ENCODE results near the gene ERC1.
"Not testable (repeated sequence)": the region's sequence is repeated elsewhere in the genome, so short reads cannot be mapped to it uniquely, and the experiment has no call there.

ERC1 gene

DNA sequence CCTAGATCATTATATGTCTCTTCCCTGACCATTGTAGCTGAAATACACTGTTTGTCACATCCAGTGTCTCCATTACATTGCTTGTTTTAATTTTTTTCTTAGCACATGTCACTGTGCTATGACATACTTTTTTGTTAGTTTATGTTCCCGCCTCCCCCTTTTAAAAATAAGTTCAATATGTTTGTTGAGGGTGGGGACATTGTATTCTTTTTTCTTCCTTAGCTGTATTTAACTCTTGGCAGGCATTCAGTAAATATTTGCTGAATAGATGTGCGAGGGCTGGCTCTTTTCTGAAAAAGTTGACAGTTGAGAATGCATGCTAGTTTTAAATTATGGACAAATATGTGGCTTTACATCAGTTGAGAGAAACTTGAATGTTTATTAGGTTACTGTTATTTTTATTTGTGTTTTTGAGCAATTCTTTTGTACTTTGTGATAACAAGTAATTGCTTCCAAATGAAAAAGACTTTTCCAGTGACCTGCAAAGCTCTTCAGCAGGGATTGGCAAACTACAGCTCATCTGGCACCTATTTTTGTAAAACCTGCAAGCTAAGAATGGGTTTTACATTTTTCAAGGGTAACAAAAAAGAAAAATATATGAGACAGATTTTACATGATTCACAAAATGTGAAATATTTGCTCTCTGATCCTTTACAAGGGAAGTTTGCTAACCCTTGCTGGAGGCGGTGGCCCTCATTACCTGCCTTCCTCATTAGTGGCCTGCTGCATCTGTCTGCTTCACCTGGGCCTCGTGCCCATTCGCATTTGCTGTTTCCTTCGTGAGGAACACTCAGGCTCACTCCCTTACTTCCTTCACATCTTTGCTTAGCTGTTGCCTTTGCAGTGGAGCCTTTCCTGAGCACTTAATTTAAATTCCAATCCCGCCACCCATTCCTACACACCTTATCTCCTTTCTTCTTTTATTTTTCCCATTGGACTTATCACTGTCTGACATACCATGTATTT is 229.4 kb downstream of the ERC1 start:
- H3K9me3 ChIP-seq (ENCODE audit: control insufficient read depth, insufficient read depth, low read length), result no peaks in the 10 kb centered on the region
- no peak overlapping the region for H3K9ac ChIP-seq (ENCODE audit: low read depth, low read length)
- no peaks in the 10 kb centered on the region for H3K4me1 ChIP-seq (ENCODE audit: insufficient read depth, low read length)
- H3K36me3 ChIP-seq (ENCODE audit: insufficient read depth, low read length), result no peaks in the 10 kb centered on the region

DNA sequence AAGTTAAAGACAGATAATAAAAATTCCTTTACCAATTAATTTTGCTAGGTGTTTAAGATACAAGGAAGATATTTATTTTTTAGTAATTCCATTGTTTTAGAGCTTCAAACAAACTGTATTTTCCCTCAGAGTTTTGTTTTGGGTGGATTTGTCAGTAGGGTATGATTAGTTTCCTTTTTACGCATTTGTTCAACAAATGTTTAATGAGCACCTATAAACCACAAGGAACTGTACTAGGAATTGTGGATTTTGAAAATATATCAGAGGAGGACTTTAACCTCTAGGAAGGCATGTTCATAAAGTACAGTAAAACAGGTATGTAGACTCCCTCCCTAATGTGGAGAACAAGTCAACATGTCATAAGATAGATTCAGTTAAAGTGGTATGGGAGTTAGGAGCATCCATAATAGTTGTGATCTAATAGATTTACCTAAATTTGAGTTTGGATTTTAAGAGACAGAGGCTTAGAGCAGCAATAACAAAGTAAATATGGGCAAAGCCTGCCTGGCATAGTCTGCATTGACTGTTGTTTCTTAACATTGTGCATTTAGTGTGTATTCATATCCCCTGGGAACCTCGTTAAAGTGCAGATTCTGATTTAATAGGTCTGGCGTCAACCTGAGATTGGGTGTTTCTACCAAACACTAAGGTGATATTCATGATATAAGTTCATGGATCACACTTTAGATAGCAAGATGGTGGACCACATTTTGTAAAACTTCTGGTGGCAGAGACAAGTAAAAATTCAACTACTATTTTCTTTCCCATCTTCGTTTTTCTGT is 232.0 kb downstream of the ERC1 start:
- Histone ChIP-seq H3K4me1 (ENCODE audit: insufficient read depth, low read length) (no peaks in the 10 kb centered on the region), H3K36me3 (ENCODE audit: insufficient read depth, low read length) (no peaks in the 10 kb centered on the region), H3K9me3 (ENCODE audit: control insufficient read depth, insufficient read depth, low read length) (no peaks in the 10 kb centered on the region), H3K9ac (ENCODE audit: low read depth, low read length) (no peak overlapping the region)

DNA sequence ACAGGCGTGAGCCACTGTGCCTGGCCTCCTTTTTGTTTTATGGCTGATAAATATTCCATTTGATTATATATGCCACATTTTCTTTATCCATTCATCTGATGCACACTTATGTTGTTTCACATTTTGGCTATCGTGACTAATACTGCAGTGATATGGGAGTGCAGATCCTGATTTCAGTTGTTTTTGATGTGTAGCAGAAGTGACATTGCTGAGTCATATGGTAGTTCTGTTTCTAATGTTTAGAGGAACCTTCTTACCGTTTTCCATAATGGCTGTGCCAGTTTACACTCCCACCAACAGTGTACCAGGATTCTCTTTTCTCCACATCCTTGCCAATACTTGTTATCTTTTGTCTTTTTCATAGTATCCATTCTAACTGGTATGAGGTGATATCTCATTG is 235.9 kb downstream of the ERC1 start:
- no peaks in the 10 kb centered on the region for H3K36me3 ChIP-seq (ENCODE audit: insufficient read depth, low read length)
- H3K9me3 ChIP-seq (ENCODE audit: control insufficient read depth, insufficient read depth, low read length), result no peaks in the 10 kb centered on the region
- no peak overlapping the region for H3K9ac ChIP-seq (ENCODE audit: low read depth, low read length)
- no peaks in the 10 kb centered on the region for H3K4me1 ChIP-seq (ENCODE audit: insufficient read depth, low read length)

DNA sequence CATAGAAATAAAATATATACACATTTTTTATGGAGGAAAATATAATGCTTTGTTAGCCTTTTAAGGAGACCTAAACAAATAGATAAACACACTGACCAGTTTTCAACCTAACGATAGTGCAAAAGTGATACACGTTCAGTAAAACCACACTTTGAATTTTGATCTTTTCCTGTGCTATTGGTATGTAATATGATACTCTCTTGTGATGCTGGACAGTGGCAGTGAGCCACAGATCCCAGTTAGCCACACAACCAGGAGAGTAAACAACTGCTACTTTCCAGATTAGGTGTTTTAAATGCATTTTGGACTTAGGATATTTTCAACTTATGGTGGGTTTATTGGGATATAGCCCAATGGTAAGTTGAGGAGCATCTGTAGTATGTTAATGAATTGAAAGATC is 243.1 kb downstream of the ERC1 start:
- H3K36me3 ChIP-seq (ENCODE audit: insufficient read depth, low read length), result no peaks in the 10 kb centered on the region
- H3K9me3 ChIP-seq (ENCODE audit: control insufficient read depth, insufficient read depth, low read length), result no peaks in the 10 kb centered on the region
- no peaks in the 10 kb centered on the region for H3K4me1 ChIP-seq (ENCODE audit: insufficient read depth, low read length)
- H3K9ac ChIP-seq (ENCODE audit: low read depth, low read length), result no peak overlapping the region

DNA sequence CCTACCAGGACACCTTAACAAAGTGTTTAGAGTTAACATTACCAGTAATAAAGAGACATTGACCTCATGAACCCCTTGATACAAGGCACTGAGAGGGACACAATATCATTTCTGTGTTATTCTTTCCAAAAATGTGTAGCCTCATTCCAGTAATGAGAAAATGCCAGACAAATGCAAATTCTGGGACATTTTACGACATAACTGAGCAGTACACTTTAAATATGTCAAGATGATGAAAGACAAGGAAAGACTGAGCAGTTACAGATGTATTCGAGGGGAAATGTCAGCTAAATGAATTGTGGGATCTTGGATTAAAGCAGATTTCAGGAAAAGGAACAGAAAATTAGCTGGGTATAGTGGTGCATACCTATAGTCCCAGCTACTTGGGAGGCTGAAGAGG is 255.6 kb downstream of the ERC1 start:
- Histone ChIP-seq H3K9me3 (ENCODE audit: control insufficient read depth, insufficient read depth, low read length) (no peaks in the 10 kb centered on the region), H3K36me3 (ENCODE audit: insufficient read depth, low read length) (no peaks in the 10 kb centered on the region), H3K4me1 (ENCODE audit: insufficient read depth, low read length) (peaks cover 20% of the 10 kb centered on the region), H3K9ac (ENCODE audit: low read depth, low read length) (no peak overlapping the region)

DNA sequence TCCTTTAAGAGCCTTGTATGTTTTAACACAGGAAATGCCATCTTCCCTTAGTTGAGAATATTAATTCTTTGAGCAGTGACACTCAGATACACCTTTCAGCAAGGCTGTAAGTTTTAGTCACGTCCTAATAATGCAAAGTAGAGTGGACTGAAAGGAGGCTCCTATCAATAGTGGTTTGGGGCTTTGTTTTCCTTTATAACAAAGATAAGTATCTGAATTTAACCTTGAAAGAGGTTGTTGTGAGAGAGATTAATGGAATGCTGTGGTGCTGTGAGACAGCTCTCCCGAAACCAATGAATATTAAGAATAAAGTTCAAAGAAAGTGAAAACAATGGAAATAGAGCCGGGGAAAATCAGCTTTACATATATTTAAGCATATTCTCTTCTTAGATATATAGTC is 259.6 kb downstream of the ERC1 start:
- no peaks in the 10 kb centered on the region for H3K9me3 ChIP-seq (ENCODE audit: control insufficient read depth, insufficient read depth, low read length)
- peaks cover 14% of the 10 kb centered on the region for H3K4me1 ChIP-seq (ENCODE audit: insufficient read depth, low read length)
- H3K9ac ChIP-seq (ENCODE audit: low read depth, low read length), result no peak overlapping the region
- no peaks in the 10 kb centered on the region for H3K36me3 ChIP-seq (ENCODE audit: insufficient read depth, low read length)

DNA sequence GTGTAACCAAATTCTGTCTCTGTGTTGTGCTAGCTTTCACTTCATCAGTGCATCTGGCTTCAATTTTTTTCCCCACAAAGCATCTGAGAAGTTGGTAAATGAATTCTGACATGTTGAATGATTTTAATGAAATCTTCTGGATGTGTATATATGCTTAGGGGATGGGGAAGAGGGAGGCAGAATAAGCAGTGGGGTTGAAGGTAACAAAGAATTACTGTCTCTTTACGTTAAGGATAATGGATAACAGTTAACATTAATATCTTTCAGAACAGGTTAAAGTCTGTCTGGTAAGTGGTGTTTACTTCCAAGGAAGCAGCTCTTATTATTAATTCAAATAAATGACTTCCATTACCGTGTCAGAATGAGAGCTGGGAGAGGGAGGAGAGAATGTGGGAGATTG is 261.7 kb downstream of the ERC1 start:
- Histone ChIP-seq H3K9me3 (ENCODE audit: control insufficient read depth, insufficient read depth, low read length) (no peaks in the 10 kb centered on the region), H3K36me3 (ENCODE audit: insufficient read depth, low read length) (no peaks in the 10 kb centered on the region), H3K4me1 (ENCODE audit: insufficient read depth, low read length) (peaks cover 14% of the 10 kb centered on the region), H3K9ac (ENCODE audit: low read depth, low read length) (no peak overlapping the region)

DNA sequence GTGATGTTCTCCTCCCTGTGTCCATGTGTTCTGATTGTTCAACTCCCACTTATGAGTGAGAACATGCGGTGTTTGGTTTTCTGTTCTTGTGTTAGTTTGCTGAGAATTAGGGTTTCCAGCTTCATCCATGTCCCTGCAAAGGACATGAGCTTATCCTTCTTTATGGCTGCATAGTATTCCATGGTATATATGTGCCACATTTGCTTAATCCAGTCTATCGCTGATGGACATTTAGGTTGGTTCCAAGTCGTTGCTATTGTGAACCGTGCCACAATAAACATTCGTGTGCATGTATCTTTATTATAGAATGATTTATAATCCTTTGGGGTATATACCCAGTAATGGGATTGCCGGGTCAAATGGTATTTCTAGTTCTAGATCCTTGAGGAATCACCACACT is 264.1 kb downstream of the ERC1 start:
- not testable (repeated sequence) for H3K4me1 ChIP-seq (ENCODE audit: insufficient read depth, low read length); H3K9me3 ChIP-seq (ENCODE audit: control insufficient read depth, insufficient read depth, low read length); H3K36me3 ChIP-seq (ENCODE audit: insufficient read depth, low read length); H3K9ac ChIP-seq (ENCODE audit: low read depth, low read length)

DNA sequence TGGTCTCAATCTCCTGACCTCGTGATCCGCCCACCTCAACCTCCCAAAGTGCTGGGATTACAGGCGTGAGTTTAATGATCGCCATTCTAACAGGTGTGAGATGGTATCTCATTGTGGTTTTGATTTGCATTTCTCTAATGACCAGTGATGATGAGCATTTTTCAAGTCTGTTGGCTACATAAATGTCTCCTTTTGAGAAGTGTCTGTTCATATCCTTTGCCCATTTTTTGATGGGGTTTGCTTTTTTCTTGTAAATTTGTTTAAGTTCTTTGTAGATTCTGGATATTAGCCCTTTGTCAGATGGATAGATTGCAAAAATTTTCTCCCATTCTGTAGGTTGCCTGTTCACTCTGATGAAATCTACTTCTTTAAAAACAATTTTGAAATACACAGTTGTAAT is 264.8 kb downstream of the ERC1 start:
- not testable (repeated sequence) for H3K9ac ChIP-seq (ENCODE audit: low read depth, low read length); H3K4me1 ChIP-seq (ENCODE audit: insufficient read depth, low read length); H3K36me3 ChIP-seq (ENCODE audit: insufficient read depth, low read length); H3K9me3 ChIP-seq (ENCODE audit: control insufficient read depth, insufficient read depth, low read length)

DNA sequence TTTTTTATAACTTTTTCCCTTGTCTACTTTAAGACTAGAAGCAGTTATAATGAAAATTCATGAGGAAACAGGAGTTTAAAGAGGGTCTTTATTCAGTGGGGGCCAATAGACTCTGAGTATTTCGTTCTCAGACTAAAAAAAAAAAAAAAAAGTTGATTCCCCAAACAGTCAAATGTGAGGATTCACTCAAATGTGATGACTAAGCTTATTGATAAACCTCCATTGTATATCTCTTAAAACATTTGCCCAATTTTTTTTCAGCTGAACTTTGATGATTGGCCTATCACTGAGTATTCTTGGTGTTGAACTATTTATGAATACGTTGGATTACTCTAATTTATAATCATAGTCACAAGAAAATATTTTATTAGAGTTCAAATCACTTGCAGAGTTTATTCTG is 265.3 kb downstream of the ERC1 start:
- Histone ChIP-seq H3K4me1 (ENCODE audit: insufficient read depth, low read length) (no peaks in the 10 kb centered on the region), H3K36me3 (ENCODE audit: insufficient read depth, low read length) (no peaks in the 10 kb centered on the region), H3K9me3 (ENCODE audit: control insufficient read depth, insufficient read depth, low read length) (no peaks in the 10 kb centered on the region), H3K9ac (ENCODE audit: low read depth, low read length) (no peak overlapping the region)

DNA sequence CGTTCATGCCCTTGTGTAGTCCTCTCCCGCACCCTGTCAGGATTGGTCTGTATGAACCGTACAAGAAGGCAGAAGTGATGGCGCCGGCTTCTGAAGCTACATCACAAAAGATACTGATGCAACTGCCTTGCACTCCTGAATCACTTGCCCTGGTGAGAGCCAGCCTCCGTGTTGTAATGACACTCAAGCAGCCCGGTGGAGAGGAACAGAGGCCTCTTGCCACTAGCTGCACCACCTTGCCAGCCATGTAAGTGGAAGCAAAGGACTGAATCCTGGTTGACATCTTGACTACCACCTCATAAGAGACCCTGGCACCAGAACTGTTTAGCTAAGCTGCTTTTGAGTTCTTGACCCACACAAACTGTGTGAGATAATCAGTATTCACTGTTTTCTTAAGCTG is 266.0 kb downstream of the ERC1 start:
- no peaks in the 10 kb centered on the region for H3K9me3 ChIP-seq (ENCODE audit: control insufficient read depth, insufficient read depth, low read length)
- no peaks in the 10 kb centered on the region for H3K4me1 ChIP-seq (ENCODE audit: insufficient read depth, low read length)
- no peak overlapping the region for H3K9ac ChIP-seq (ENCODE audit: low read depth, low read length)
- H3K36me3 ChIP-seq (ENCODE audit: insufficient read depth, low read length), result no peaks in the 10 kb centered on the region

DNA sequence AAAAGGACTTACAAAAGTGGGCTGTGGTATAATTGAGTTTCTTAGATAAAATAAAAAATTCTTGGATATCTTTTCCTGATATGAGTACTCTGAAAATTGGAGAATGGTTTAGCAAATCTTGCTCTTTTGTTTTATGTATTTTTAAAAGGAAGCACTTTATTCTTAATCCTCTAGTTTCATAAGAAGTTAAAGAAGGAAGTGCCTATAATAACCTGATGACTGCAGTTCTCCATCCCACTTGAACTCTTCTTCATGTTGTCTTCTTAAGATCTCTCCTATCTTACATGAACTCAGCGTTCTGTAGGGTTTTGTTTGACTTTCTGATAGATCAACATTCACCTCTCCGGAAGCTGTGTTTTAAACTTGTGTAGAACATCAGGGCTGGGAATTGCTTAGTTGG is 271.0 kb downstream of the ERC1 start:
- Histone ChIP-seq H3K4me1 (ENCODE audit: insufficient read depth, low read length) (no peaks in the 10 kb centered on the region), H3K9ac (ENCODE audit: low read depth, low read length) (no peak overlapping the region), H3K36me3 (ENCODE audit: insufficient read depth, low read length) (no peaks in the 10 kb centered on the region; the same call in 1 of the 2 replicates), H3K9me3 (ENCODE audit: control insufficient read depth, insufficient read depth, low read length) (no peaks in the 10 kb centered on the region)

DNA sequence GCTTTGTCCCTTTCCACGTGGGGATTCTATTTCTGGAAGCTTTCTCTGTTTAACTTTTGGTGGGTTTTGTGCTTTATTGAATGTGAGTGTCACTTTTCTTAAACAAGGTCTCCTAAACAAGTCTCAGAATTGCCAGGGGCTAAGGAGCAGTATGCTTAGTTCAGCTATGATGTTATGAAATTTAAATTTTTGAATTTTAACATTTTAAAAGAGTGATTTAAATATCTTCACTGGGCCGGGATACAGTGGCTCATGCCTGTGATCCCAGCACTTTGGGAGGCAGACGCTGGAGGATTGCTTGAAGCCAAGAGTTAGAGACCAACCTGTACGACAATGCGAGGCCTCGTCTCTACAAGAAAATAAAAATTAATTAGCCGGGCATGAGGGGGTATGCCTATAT is 276.2 kb downstream of the ERC1 start:
- no peaks in the 10 kb centered on the region; the same call in 1 of the 2 replicates for H3K36me3 ChIP-seq (ENCODE audit: insufficient read depth, low read length)
- H3K9ac ChIP-seq (ENCODE audit: low read depth, low read length), result no peak overlapping the region
- no peaks in the 10 kb centered on the region for H3K9me3 ChIP-seq (ENCODE audit: control insufficient read depth, insufficient read depth, low read length)
- H3K4me1 ChIP-seq (ENCODE audit: insufficient read depth, low read length), result no peaks in the 10 kb centered on the region

DNA sequence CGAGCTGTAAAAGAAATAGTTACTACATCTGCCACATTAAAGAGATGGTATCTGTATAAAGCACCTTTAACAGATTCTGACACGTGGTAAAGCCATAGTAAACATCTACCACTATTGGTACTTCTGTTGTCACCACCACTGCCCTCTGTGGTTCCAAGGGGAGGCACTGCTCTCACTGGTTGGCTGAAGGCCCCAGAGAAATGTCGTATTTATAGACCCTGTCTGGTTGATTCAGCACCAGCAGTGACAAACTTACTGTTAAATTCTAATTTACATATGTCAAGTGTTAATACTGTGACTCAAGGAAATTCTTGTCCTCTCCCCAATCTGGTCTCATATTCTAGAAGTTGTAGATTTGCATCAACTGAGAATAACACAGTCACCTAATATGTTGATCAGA is 281.1 kb downstream of the ERC1 start:
- Histone ChIP-seq H3K9ac (ENCODE audit: low read depth, low read length) (no peak overlapping the region), H3K4me1 (ENCODE audit: insufficient read depth, low read length) (no peaks in the 10 kb centered on the region), H3K9me3 (ENCODE audit: control insufficient read depth, insufficient read depth, low read length) (no peaks in the 10 kb centered on the region), H3K36me3 (ENCODE audit: insufficient read depth, low read length) (no peaks in the 10 kb centered on the region)

DNA sequence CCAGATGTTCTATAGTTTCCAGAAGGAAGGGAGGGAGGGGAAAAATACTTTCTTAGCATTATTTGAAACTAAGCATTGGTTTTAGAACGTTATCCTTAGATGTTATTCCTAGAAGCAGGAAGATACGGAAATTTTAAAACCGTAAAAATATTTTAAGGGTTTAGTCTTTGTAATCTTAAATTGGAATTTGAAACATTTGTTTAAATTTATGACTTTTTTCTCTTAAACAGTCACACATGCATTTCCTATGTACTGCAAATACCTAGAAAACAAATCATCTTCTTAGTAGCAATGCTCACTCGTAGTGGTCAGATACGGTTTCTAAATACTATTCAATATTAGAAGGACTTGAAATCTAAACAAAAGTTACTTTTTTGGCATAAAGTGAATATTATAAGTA is 282.0 kb downstream of the ERC1 start:
- no peaks in the 10 kb centered on the region for H3K4me1 ChIP-seq (ENCODE audit: insufficient read depth, low read length)
- H3K9ac ChIP-seq (ENCODE audit: low read depth, low read length), result no peak overlapping the region
- H3K36me3 ChIP-seq (ENCODE audit: insufficient read depth, low read length), result no peaks in the 10 kb centered on the region
- H3K9me3 ChIP-seq (ENCODE audit: control insufficient read depth, insufficient read depth, low read length), result no peaks in the 10 kb centered on the region

Measured in ES-I3 (cell line).